Right lobe of liver (tissue), 4 donors: ENCODE measurements around the gene CAPN2.

Source experiments
- CTCF ChIP-seq, 4 donors: fragments of 200-600 bp in 3 of 4; fragments of 450-650 bp in 1 of 4; IDR thresholded peaks; one replicate each; pipeline versions ENCODE4 v1.5.1 to v1.8.0; 2016 to 2022; ENCODE audit warnings: antibody characterized with exemption in 4 of 4, mild to moderate bottlenecking in 2 of 4
- POLR2A ChIP-seq: fragments of 450-650 bp; IDR thresholded peaks from one replicate; pipeline ENCODE4 v1.6.1; 2017; ENCODE audit warnings: antibody characterized with exemption, mild to moderate bottlenecking
- donor health status: DM: no; HTN: no; CAD: no.
- donor health status: DM: no; HTN: no; CAD: no.
- donor health status: DM: no; HTN: yes; CAD: no.

- TF ChIP-seq CTCF (IDR thresholded peaks at IDR 0.05): no peak
- TF ChIP-seq POLR2A: no peak
Measured at GRCh38 chr1:223695941-223696340, 16.4 kb upstream of the CAPN2 start.
